C4-2B (cell line): ENCODE data around the gene TLE3.
"Not testable (repeated sequence)": the region's sequence is repeated elsewhere in the genome, so short reads cannot be mapped to it uniquely, and the experiment has no call there.

Experiments used
- ZFX ChIP-seq: fragments of 450-650 bp; IDR thresholded peaks from 2 replicates; pipeline ENCODE4 v1.6.1; 2017
- TF ChIP-seq, protein P1 (sequence below): fragments of 450-650 bp; conservative IDR thresholded peaks from 2 replicates; pipeline ENCODE4 v1.5.1; 2017; ENCODE audit warnings: mild to moderate bottlenecking

- TF ChIP-seq, protein P1, sequence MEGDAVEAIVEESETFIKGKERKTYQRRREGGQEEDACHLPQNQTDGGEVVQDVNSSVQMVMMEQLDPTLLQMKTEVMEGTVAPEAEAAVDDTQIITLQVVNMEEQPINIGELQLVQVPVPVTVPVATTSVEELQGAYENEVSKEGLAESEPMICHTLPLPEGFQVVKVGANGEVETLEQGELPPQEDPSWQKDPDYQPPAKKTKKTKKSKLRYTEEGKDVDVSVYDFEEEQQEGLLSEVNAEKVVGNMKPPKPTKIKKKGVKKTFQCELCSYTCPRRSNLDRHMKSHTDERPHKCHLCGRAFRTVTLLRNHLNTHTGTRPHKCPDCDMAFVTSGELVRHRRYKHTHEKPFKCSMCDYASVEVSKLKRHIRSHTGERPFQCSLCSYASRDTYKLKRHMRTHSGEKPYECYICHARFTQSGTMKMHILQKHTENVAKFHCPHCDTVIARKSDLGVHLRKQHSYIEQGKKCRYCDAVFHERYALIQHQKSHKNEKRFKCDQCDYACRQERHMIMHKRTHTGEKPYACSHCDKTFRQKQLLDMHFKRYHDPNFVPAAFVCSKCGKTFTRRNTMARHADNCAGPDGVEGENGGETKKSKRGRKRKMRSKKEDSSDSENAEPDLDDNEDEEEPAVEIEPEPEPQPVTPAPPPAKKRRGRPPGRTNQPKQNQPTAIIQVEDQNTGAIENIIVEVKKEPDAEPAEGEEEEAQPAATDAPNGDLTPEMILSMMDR, result not testable (repeated sequence)
- TF ChIP-seq ZFX, result not testable (repeated sequence)
These were observed 15.0 kb upstream of the TLE3 start for GRCh38 chr15:70112572-70113303.
